Medulla oblongata (tissue), 1 donor: ENCODE data around the gene PLAC9.
A peak's percentile ranks its signal among the peaks of the same experiment; 100 is the strongest.

Experiments
- DNase-seq: peaks from one replicate; pipeline ENCODE4 v3.0.0-alpha.2; 2015; ENCODE audit errors: extremely low spot score

The PLAC9 gene

GRCh38 chr10:80184291-80184690 lies 51.8 kb downstream of the PLAC9 start:
- no peak for DNase-seq

GRCh38 chr10:80185578-80186299 lies 53.2 kb downstream of the PLAC9 start:
- DNase-seq = no peak

- no peak for DNase-seq
Observed at GRCh38 chr10:80186364-80187012, 54.0 kb downstream of the PLAC9 start.

- DNase-seq = no peak
Observed at GRCh38 chr10:80187060-80187459, 54.5 kb downstream of the PLAC9 start.

- DNase-seq = peak; percentile 39
Observed at GRCh38 chr10:80187465-80188409, 55.2 kb downstream of the PLAC9 start.

- no peak for DNase-seq
Observed at GRCh38 chr10:80188713-80189112, 56.2 kb downstream of the PLAC9 start.

- no peak for DNase-seq
Observed at GRCh38 chr10:80191589-80192270, 59.2 kb downstream of the PLAC9 start.

GRCh38 chr10:80192553-80192952 lies 60.0 kb downstream of the PLAC9 start:
- no peak for DNase-seq

GRCh38 chr10:80194373-80195045 lies 62.0 kb downstream of the PLAC9 start:
- DNase-seq = no peak
